ENCODE measurements around the gene MYDGF. TPM values are rescaled to one million over a fixed set of nuclear protein-coding genes. Genes with fewer than 3 reads are reported as not detected.
A peak's percentile ranks its signal among the peaks of the same experiment; 100 is the strongest.

MYDGF gene
- total RNA-seq, 6 experiments from 2014 or later = 266 to 322 (median 283) TPM

DNA sequence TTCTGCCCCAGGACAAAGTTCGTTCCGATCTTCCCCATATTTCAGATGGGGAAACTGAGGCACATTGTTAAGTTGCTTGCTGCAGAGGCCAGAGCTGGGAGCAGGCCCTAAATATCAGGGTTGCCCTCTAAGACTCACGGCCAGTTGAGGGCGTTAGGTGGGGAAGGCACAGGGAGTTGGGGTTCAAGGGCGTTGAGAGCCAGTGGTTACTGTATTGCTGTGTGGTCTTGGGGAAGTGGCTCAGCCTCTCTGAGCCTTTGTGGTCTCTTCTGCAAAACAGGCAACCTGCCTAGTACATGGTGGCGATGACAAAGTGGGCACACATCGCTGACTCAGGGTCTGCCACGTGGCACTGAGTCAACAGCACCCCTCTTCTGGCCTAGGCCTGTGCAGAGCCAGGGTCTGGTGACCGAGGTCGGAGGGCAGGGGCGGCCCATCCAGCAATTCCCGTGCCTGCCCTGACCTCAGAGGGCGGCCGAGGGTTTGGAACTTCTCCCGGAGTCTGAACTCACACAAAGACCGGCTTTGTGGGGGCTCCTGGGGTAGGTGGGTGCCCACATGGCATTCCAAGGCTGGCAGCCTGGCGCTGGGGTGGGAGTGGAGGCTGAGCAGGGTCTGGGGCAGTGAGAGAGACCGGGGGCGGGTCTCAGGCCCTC, 20.6 kb downstream of the MYDGF start:
- Mint-ChIP-seq H3K4me3 (no peak overlapping the region), H3K27ac (no peak overlapping the region), H3K4me1 (ENCODE audit: low read depth) (no peaks in the 10 kb centered on the region), H3K36me3 (ENCODE audit: low read depth) (peaks cover 7% of the 10 kb centered on the region), H3K9me3 (no peaks in the 10 kb centered on the region), H3K27me3 (ENCODE audit: insufficient read depth) (peaks cover 2% of the 10 kb centered on the region; the same call in 1 of the 2 replicates)
- DNase-seq = no peak
- TF ChIP-seq, protein P1, sequence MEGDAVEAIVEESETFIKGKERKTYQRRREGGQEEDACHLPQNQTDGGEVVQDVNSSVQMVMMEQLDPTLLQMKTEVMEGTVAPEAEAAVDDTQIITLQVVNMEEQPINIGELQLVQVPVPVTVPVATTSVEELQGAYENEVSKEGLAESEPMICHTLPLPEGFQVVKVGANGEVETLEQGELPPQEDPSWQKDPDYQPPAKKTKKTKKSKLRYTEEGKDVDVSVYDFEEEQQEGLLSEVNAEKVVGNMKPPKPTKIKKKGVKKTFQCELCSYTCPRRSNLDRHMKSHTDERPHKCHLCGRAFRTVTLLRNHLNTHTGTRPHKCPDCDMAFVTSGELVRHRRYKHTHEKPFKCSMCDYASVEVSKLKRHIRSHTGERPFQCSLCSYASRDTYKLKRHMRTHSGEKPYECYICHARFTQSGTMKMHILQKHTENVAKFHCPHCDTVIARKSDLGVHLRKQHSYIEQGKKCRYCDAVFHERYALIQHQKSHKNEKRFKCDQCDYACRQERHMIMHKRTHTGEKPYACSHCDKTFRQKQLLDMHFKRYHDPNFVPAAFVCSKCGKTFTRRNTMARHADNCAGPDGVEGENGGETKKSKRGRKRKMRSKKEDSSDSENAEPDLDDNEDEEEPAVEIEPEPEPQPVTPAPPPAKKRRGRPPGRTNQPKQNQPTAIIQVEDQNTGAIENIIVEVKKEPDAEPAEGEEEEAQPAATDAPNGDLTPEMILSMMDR (IDR thresholded peaks at IDR 0.05) = no peak

DNA sequence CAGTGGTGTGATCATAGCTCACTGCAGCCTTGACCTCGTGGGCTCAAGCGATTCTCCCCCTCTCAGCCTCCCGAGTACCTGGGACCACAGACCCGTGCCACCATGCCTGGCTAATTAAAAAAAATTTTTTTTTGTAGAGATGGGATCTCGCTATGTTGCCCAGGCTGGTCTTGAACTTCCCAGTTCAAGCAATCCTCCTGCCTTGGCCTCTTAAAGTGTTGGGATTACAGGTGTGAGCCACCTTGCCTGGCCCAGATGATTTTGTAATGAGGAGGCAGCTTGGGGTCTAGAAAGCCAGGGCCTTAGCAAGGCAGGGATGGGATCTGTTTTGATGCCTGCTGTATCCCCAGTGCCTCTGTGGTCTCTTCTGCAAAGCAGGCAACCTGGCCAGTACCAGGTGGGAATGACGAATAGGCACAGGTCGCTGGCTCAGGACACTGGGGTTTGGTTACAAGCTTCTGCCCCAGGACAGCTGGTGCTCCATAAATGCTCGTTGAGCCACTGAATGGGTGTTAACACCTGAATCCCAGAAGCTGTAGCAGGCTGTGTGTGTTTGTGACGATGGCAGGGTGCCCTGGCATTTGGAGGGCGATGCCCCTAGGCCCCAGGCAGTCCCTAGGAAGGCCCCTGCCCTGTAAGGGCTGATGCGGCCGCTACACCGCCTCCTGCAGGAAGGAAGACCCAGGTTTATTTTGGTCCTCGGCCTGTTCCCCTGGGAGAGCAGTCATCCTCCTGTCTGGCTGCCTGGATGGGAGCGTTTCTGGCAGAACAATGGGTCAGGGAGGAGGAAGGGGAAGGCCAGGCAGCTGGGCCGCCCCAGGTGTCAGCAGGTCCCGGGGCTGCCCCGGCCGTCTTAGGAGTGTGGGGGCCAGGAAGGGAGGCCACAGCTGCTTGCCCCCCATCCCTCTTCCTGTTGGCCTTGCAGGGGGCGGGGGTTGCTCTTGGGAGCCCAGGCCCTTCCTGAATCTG, 22.2 kb downstream of the MYDGF start:
- peaks cover 5% of the 10 kb centered on the region; the same call in 1 of the 2 replicates for H3K36me3 Mint-ChIP-seq (ENCODE audit: low read depth)
- no peak overlapping the region for H3K27ac Mint-ChIP-seq
- no peaks in the 10 kb centered on the region for H3K9me3 Mint-ChIP-seq
- no peaks in the 10 kb centered on the region for H3K4me1 Mint-ChIP-seq (ENCODE audit: low read depth)
- no peak overlapping the region for H3K4me3 Mint-ChIP-seq
- TF ChIP-seq, protein P1 (IDR thresholded peaks at IDR 0.05) = peak; percentile 26; the same call in 1 of the 2 replicates
- peaks cover 4% of the 10 kb centered on the region; the same call in 1 of the 2 replicates for H3K27me3 Mint-ChIP-seq (ENCODE audit: insufficient read depth)
- DNase-seq = no peak

DNA sequence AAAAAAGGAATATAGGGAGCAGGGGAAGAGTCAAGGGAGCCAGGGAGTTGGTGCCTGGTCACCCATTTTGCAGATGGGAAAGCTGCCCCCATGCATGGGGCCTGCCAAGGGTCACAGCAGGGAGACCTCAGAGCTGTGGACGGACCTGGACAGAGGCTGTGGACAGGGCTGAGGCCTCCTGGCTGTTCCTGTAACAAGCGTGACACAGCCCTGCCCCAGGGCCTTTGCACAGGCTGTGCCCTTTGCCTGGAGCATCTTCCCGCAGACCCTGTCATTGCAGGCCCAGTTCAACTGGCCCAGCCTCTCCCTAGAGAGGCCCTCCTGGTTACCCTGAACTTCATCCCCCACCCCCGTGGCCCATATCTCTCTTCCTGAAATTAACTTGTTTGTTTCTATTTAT, 24.4 kb downstream of the MYDGF start:
- Mint-ChIP-seq H3K4me3 (no peak overlapping the region), H3K9me3 (no peaks in the 10 kb centered on the region), H3K27ac (no peak overlapping the region), H3K4me1 (ENCODE audit: low read depth) (no peaks in the 10 kb centered on the region), H3K27me3 (ENCODE audit: insufficient read depth) (peaks cover 4% of the 10 kb centered on the region; the same call in 1 of the 2 replicates), H3K36me3 (ENCODE audit: low read depth) (peaks cover 5% of the 10 kb centered on the region; the same call in 1 of the 2 replicates)
- TF ChIP-seq, protein P1 (IDR thresholded peaks at IDR 0.05) = no peak
- no peak for DNase-seq

DNA sequence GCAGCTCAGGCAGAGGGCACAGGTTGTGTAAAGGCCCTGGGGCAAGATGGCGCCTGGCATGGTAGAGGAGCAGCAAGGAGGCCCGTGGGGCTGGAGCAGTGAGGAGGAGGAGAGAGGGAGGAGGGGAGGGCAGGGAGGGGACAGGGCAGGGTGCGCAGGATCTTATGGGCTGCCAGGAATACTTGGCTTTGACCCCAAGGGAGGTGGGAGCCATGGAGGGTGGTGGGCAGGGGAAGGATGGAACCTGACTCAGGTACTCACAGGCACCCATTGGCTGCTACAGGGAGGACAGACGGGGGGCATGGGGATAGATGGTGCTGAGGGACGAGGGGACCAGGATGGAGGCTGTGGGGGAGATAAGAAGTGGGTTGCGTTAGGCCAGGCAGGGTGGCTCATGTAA, 27.5 kb downstream of the MYDGF start:
- TF ChIP-seq, protein P1 (IDR thresholded peaks at IDR 0.05) = no peak
- Mint-ChIP-seq H3K27me3 (ENCODE audit: insufficient read depth) (peaks cover 4% of the 10 kb centered on the region; the same call in 1 of the 2 replicates), H3K4me3 (no peak overlapping the region), H3K36me3 (ENCODE audit: low read depth) (peaks cover 5% of the 10 kb centered on the region; the same call in 1 of the 2 replicates), H3K27ac (no peak overlapping the region), H3K9me3 (no peaks in the 10 kb centered on the region), H3K4me1 (ENCODE audit: low read depth) (peaks cover 6% of the 10 kb centered on the region)
- DNase-seq = no peak

DNA sequence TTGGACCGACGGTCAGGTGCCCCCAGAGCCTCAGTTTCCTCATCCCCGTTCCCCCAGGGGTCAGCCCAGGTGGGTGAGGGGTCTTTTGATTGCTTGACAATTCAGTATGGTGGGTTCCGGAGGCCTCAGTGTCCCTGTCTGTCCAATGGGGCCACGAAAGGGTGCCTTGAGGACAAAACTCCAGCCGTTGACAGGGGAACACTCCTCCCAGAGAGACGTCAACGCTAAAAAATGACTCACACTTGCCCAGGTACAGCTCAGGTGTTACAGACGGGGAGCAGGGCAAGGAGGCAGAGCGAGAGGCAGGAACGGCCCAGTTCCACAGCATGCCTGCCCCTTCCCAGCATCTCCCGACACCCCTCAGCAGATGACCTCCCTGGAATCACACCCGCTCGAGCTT, 29.0 kb downstream of the MYDGF start:
- Mint-ChIP-seq H3K4me1 (ENCODE audit: low read depth) (peaks cover 6% of the 10 kb centered on the region), H3K4me3 (no peak overlapping the region)

More for the DNA sequence above, 29.0 kb downstream of the MYDGF start:
- TF ChIP-seq, protein P1 (IDR thresholded peaks at IDR 0.05) = no peak
- Mint-ChIP-seq H3K9me3 (no peaks in the 10 kb centered on the region), H3K27ac (no peak overlapping the region), H3K27me3 (ENCODE audit: insufficient read depth) (peaks cover 2% of the 10 kb centered on the region; the same call in 1 of the 2 replicates), H3K36me3 (ENCODE audit: low read depth) (no peaks in the 10 kb centered on the region)
- no peak for DNase-seq

All from HFFc6 (cell line).